Skeletal muscle satellite cell (primary cell): ENCODE measurements around the gene STRN3. TPM values are rescaled to one million over a fixed set of nuclear protein-coding genes. Genes with fewer than 3 reads are reported as not detected.
"Not testable (repeated sequence)": the region's sequence is repeated elsewhere in the genome, so short reads cannot be mapped to it uniquely, and the experiment has no call there.

Experiments used
- H3K27me3 ChIP-seq: 2 replicates; pipeline ENCODE4 v1.7.0; 2013; ENCODE audit warnings: low read length; ENCODE audit not compliant: control insufficient read depth, insufficient read depth
- H3K36me3 ChIP-seq: 2 replicates; pipeline ENCODE4 v1.7.0; 2013; ENCODE audit warnings: mild to moderate bottlenecking, control low read depth, low read length; ENCODE audit not compliant: insufficient read depth
- H3K4me1 ChIP-seq: 2 replicates; pipeline ENCODE4 v1.7.0; 2013; ENCODE audit warnings: low read length; ENCODE audit not compliant: control insufficient read depth, insufficient read depth
- H3K4me2 ChIP-seq: 2 replicates; pipeline ENCODE4 v1.7.0; 2013; ENCODE audit warnings: mild to moderate bottlenecking, low read length
- H3K4me3 ChIP-seq: 2 replicates; pipeline ENCODE4 v1.7.0; 2013; ENCODE audit warnings: low read length
- H3K9ac ChIP-seq: 2 replicates; pipeline ENCODE4 v1.7.0; 2013; ENCODE audit warnings: mild to moderate bottlenecking, low read depth, low read length, moderate library complexity
- H3K9me3 ChIP-seq: replicated peaks from 2 replicates; pipeline ENCODE4 v1.7.0; 2013; ENCODE audit warnings: mild to moderate bottlenecking, control low read depth, low read length
- total RNA-seq: library from RNA; depleted of rRNA; stranded (reverse); fragments of >200 nt; gene quantifications from 2 replicates; pipeline ENCODE4 v1.2.3, GENCODE V29; 2012; rRNA removed

The STRN3 gene
- total RNA-seq: 35.0 and 44.6 TPM in 2 replicates

DNA sequence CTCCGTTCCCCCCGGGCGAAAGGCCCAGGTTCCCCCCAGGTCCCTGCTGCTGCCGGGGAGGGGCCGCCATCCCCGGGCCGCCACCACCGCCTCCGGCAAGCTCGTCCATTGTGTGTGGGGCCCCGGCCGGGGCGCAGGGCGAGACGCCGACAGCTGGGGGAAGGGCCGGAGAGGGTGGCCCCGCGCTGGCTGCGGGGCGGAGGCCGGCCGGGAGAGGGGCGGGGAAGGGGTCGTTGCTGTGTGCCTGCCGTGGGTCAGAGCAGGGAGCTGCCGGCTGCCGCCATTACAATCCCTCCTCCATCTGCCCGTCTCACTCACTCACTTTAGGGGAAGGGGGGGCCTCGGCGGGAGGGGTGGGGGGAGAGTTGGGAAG is at the start of gene STRN3:
Gene STRN3 (minus strand): TSS at position 303 of the 373 bp plus-strand sequence. CDS start 194 bp downstream, at position 109.
- peaks cover 15% of the 10 kb centered on the region for H3K4me1 ChIP-seq
- H3K9ac ChIP-seq: peak within 1 kb of the TSS; percentile 90
- no peaks in the 10 kb centered on the region for H3K36me3 ChIP-seq
- no peaks in the 10 kb centered on the region for H3K27me3 ChIP-seq
- no peaks in the 10 kb centered on the region for H3K9me3 ChIP-seq
- H3K4me3 ChIP-seq: peak within 1 kb of the TSS; percentile 99
- H3K4me2 ChIP-seq: peak within 1 kb of the TSS; percentile 84

DNA sequence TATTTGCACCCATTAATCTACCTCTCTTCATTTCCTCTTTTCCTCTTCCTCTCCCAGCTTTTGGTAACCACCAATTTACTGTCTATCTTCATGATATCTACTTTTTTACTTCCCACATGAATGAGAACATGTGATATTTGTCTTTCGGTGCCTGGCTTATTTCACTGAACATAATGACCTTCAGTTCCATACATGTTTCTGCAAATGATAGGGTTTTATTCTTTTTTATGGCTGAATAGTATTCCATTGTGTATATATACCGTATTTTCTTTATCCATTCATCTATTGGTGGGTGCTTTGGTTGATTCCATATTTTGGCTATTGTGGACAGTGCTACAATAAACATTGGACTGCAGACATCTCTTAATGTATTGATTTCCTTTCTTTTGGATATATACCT is 49.0 kb upstream of the STRN3 start:
- Histone ChIP-seq H3K27me3 (no peaks in the 10 kb centered on the region), H3K9ac (no peak overlapping the region), H3K36me3 (no peaks in the 10 kb centered on the region), H3K4me1 (peaks cover 4% of the 10 kb centered on the region), H3K4me3 (no peak overlapping the region), H3K4me2 (no peak overlapping the region), H3K9me3 (no peaks in the 10 kb centered on the region)

DNA sequence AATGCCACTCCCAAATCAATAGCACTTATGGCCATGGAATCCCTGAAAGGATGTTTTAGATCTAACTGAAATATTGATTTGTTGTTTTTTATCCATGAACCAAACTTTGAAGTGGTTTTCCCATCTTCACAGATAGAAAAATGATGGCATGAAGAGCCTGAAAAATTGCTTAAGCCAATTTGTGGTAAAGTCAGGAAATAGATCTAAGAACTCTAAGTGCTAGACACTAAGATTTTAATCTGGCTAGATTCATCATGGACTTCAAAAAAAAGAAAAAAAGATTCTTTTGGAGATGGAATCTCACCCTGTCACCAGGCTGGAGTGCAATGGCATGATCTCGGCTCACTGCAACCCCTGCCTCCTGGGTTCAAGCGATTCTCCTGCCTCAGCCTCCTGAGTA is 45.0 kb upstream of the STRN3 start:
- H3K4me3 ChIP-seq: no peak overlapping the region
- H3K9ac ChIP-seq: no peak overlapping the region
- H3K36me3 ChIP-seq: no peaks in the 10 kb centered on the region
- no peaks in the 10 kb centered on the region for H3K4me1 ChIP-seq
- no peaks in the 10 kb centered on the region for H3K27me3 ChIP-seq
- H3K9me3 ChIP-seq: no peaks in the 10 kb centered on the region
- no peak overlapping the region for H3K4me2 ChIP-seq

- H3K4me1 ChIP-seq: no peaks in the 10 kb centered on the region
- no peak overlapping the region for H3K9ac ChIP-seq
- no peaks in the 10 kb centered on the region for H3K36me3 ChIP-seq
- H3K4me3 ChIP-seq: no peak overlapping the region
- no peaks in the 10 kb centered on the region for H3K27me3 ChIP-seq
- no peak overlapping the region for H3K4me2 ChIP-seq
- H3K9me3 ChIP-seq: no peaks in the 10 kb centered on the region
Observed at GRCh38 chr14:31070431-31070830, 44.3 kb upstream of the STRN3 start.

DNA sequence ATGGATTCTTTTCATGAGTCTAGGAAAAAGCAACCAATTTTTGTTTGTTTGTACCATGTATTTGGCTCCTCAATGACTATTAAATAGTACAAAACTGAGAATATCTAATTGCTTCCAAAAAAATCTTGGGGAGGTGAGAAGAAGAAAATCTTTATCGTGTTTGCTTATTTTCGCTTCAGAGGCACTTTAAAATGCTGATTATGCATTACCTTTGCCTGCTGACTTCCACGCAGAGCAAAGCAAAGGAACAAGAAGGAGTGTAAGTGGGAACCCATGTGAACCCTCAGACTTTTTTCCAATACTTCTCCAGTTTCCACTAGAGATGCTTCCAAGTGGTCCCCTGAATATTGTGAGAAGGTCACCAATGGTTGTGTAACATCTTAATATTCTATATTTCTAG is 43.2 kb upstream of the STRN3 start:
- Histone ChIP-seq H3K36me3 (no peaks in the 10 kb centered on the region), H3K4me3 (no peak overlapping the region), H3K9me3 (no peaks in the 10 kb centered on the region), H3K27me3 (no peaks in the 10 kb centered on the region), H3K4me2 (no peak overlapping the region), H3K4me1 (no peaks in the 10 kb centered on the region), H3K9ac (no peak overlapping the region)

DNA sequence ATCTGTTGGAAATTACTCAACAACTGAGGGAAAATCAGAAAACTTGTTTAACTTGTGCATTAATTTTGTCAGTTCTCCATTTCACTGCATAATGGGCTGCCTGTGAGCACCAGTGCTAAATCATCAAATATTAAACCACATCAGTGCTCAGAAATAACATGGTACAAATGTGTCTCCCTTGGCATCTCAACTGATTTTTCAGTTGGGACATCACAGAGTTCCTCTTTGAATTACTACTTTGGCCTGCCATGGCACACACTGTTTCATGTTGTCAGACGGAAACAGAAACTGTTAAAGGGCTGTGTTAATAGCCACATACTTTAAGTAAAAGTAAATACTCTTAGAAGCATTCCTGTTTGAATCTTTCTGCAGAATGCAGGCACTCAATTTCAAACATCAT is 42.1 kb upstream of the STRN3 start:
- no peak overlapping the region for H3K4me2 ChIP-seq
- no peak overlapping the region for H3K9ac ChIP-seq
- H3K36me3 ChIP-seq: no peaks in the 10 kb centered on the region
- H3K4me1 ChIP-seq: no peaks in the 10 kb centered on the region
- H3K4me3 ChIP-seq: no peak overlapping the region
- no peaks in the 10 kb centered on the region for H3K9me3 ChIP-seq
- no peaks in the 10 kb centered on the region for H3K27me3 ChIP-seq

DNA sequence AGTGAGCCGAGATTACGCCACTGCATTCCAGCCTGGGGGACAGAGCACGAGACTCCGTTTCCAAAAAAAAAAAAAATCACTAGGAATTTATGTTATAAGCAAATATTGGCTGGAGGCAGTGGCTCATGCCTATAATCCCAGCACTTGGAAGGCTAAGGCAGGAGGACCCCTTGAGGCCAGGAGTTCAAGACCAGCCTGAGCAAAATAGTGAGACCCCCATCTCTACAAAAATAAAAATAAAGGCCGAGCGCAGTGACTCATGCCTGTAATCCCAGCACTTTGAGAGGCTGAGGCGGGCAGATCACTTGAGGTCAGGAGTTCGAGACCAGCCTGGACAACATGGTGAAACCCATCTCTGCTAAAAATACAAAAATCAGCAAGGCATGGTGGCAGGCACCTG is 36.7 kb upstream of the STRN3 start:
- H3K4me2 ChIP-seq: not testable (repeated sequence)

DNA sequence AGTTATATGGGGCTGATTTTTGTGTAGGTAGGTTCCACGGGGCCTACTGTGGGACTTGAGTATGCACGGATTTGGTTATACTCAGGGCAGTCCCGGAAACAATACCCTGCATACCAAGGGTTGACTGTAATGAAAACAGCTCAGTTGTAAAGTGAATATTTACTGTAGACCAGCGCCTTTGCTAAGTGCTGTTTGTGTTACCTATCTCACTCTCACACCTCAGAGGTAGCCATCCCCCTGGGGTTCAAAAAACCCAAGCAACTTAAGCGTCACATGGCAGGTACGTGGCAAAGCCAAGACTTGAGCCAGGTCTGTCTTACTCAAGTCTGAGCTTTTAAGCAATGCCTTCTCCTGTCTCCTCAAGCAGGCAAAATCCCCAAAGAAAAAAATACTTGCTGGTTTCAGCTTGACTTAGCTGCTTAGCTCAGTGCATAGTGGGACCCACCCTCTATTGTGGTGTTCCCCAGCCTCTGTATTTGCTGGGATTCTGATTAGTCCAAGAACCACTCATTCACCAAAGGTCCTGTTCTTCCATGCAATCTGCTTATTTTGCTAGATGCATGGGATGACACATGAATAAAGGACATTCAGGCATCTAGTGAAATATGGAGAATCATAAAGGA is 34.2 kb upstream of the STRN3 start:
- Histone ChIP-seq H3K4me2 (no peak overlapping the region), H3K4me3 (no peak overlapping the region), H3K9me3 (no peaks in the 10 kb centered on the region), H3K27me3 (no peaks in the 10 kb centered on the region), H3K9ac (no peak overlapping the region), H3K4me1 (peaks cover 15% of the 10 kb centered on the region), H3K36me3 (no peaks in the 10 kb centered on the region)

More for the DNA sequence above, 36.7 kb upstream of the STRN3 start:
- not testable (repeated sequence) for H3K27me3 ChIP-seq, H3K36me3 ChIP-seq, H3K9me3 ChIP-seq, H3K9ac ChIP-seq, H3K4me3 ChIP-seq
- H3K4me1 ChIP-seq: peaks cover 15% of the 10 kb centered on the region

DNA sequence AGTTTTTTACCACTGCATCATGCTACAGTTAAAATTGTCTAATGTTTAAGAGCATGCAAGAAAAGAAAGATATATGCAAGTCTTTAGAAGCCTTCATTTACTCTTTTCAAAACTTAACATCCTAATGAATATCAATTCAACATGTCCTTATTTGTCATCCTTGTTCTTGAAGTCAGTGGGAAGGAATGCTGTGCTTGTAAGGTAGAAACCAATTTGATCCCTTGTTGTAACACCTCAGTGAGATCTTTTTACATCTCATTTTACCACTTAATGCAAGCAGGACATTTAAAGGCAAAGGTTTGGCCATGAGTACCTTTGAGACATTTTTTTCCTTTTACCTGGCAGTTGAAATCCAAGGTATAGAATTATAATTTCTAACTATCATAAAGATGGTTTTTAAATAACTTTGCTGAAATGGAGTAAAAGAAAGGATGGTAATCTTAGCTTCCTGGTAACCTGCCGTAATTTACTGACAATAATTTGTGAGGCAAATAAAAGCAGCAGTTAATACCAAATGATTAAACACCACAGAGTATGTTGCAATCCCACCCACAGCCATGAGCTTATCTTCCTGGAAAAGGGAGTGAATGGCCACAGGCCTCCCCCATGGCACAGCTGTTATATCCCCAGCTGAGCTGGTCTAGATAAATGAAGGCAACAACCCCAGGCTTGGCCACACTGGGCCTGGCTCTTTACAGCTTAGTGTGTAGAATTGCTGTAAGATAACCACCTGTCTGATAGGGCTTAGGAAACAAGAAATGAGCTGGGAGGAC is 33.2 kb upstream of the STRN3 start:
- peak overlapping the region; percentile 33 for H3K4me2 ChIP-seq
- no peaks in the 10 kb centered on the region for H3K36me3 ChIP-seq
- H3K9me3 ChIP-seq: no peaks in the 10 kb centered on the region
- no peak overlapping the region for H3K4me3 ChIP-seq
- peaks cover 15% of the 10 kb centered on the region for H3K4me1 ChIP-seq
- no peaks in the 10 kb centered on the region for H3K27me3 ChIP-seq
- no peak overlapping the region for H3K9ac ChIP-seq

- H3K9me3 ChIP-seq: no peaks in the 10 kb centered on the region
- peaks cover 15% of the 10 kb centered on the region for H3K4me1 ChIP-seq
- no peak overlapping the region for H3K4me3 ChIP-seq
- H3K27me3 ChIP-seq: no peaks in the 10 kb centered on the region
- H3K9ac ChIP-seq: no peak overlapping the region
- no peaks in the 10 kb centered on the region for H3K36me3 ChIP-seq
- no peak overlapping the region for H3K4me2 ChIP-seq
Observed at GRCh38 chr14:31057701-31058364, 31.7 kb upstream of the STRN3 start.

DNA sequence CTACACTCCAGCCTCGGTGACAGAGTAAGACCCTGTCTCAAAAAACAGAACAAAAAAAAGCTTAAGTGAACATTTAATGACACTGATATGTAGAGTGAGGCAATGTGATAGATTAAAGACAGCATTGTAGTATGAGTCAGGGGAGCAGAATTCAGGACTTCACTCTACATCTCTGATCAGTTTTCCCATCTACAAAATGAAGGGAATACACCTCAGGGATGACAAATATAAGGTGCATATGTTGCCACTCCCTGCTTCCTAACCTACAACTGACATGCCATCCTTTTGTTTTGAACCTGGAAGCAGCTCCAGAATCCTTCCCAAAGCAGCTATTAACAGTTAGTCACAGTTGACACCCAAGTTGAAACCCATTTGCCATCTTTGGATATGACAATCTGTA is 30.9 kb upstream of the STRN3 start:
- Histone ChIP-seq H3K4me1 (peaks cover 15% of the 10 kb centered on the region), H3K9me3 (no peaks in the 10 kb centered on the region), H3K9ac (no peak overlapping the region), H3K27me3 (no peaks in the 10 kb centered on the region), H3K4me2 (no peak overlapping the region), H3K36me3 (no peaks in the 10 kb centered on the region), H3K4me3 (no peak overlapping the region)
